Thyroid gland (tissue), 4 donors: Measurements from ENCODE around the gene OR1I1. TPM values are rescaled to one million over a fixed set of nuclear protein-coding genes. Genes with fewer than 3 reads are reported as not detected.

Experiments used
- DNase-seq, 2 donors: peaks; one replicate each; pipeline ENCODE4 v3.0.0-alpha.2; 2019
- H3K27ac ChIP-seq, 3 donors: fragments of 200-600 bp; sonication (generic); 1 replicate in 2 of 3; 2 replicates in 1 of 3; pipeline ENCODE4 v1.5.1; 2016 to 2019; ENCODE audit warnings: mild to moderate bottlenecking in 1 of 3, moderate library complexity in 1 of 3
- H3K27me3 ChIP-seq: fragments of 200-600 bp; sonication (generic); one replicate; pipeline ENCODE4 v1.5.1; 2019
- H3K36me3 ChIP-seq, 2 donors: fragments of 200-600 bp; sonication (generic); one replicate each; pipeline ENCODE4 v1.5.1; 2016 to 2019
- H3K4me1 ChIP-seq, 2 donors: fragments of 200-600 bp; sonication (generic); one replicate each; pipeline ENCODE4 v1.5.1; 2017 to 2019
- H3K4me3 ChIP-seq, 3 donors: fragments of 200-600 bp; sonication (generic); replicated peaks in 1 of 3; 1 replicate in 2 of 3; 2 replicates in 1 of 3; pipeline ENCODE4 v1.5.1; 2016; ENCODE audit warnings: mild to moderate bottlenecking in 1 of 3
- H3K9me3 ChIP-seq: fragments of 200-600 bp; sonication (generic); one replicate; pipeline ENCODE4 v1.5.1; 2017
- POLR2A ChIP-seq, 2 donors: fragments of 450-650 bp; IDR thresholded peaks; one replicate each; pipeline ENCODE4 v1.6.1; 2017; ENCODE audit warnings: antibody characterized with exemption in 2 of 2, mild to moderate bottlenecking in 2 of 2, moderate library complexity in 1 of 2
- WGBS, 2 donors: methylation state at CpG; one replicate each; pipeline ENCODE4 v1.1.5; 2017; 5-methylcytosine and 5-hydroxymethylcytosine counted together
- intact Hi-C: fragments of 100-400 bp; cut with DNase I; formaldehyde crosslinking; loops from one replicate; pipeline ENCODE4 v1.15.1; 2023
- total RNA-seq, 4 donors: library from RNA; depleted of rRNA; stranded (reverse); fragments of >200 nt; gene quantifications; one replicate each; pipeline ENCODE4 v1.2.3, GENCODE V29; 2016
- TF ChIP-seq, protein P1 (sequence below), 6 experiments: fragments of 200-600 bp in 3 of 6; fragments of 450-650 bp in 3 of 6; sonication (generic) in 3 of 6; IDR thresholded peaks; one replicate each; pipeline ENCODE4 v1.5.1; 2016 to 2019; ENCODE audit warnings: antibody characterized with exemption in 6 of 6, mild to moderate bottlenecking in 2 of 6, inconsistent platforms in 1 of 6, moderate library complexity in 1 of 6

Gene OR1I1, protein sequence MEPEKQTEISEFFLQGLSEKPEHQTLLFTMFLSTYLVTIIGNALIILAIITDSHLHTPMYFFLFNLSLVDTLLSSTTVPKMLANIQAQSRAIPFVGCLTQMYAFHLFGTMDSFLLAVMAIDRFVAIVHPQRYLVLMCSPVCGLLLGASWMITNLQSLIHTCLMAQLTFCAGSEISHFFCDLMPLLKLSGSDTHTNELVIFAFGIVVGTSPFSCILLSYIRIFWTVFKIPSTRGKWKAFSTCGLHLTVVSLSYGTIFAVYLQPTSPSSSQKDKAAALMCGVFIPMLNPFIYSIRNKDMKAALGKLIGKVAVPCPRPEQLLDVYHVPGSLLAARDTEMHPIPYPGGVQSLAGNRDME
- not detected for total RNA-seq

DNA sequence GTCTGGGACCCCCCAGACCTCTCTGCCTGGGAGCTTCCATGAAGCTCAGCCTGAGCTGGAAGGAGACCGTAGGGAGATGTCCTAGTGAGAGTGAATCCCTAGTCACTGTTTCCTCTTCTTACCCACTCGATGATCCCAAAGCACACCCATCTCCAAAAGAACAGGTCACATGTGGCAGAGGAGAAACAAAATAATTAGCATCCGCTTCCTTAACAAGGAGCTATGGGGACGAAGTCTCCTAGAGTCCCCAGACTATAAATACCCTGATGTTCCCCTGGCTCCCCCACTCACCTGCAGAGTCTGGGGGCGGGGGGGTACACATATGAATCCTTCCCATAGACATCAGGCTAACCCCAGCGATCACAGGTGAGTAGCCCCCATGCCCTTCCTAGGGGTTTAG lies at the start of gene OR1I1:
Gene OR1I1 (plus strand): TSS at position 301 of the 400 bp plus-strand sequence. CDS start 4,855 bp downstream, outside the sequence.
- H3K27ac ChIP-seq, result no peak within 1 kb of the TSS
- no peaks in the 10 kb centered on the region for H3K9me3 ChIP-seq
- H3K27me3 ChIP-seq, result no peaks in the 10 kb centered on the region
- 64 to 70% methylated on average over 6 of the region's 6 CpGs for WGBS, 2 donors
- DNase-seq, result no peak
- intact Hi-C loops, result no loop called here
- TF ChIP-seq POLR2A (IDR thresholded peaks at IDR 0.05), result no peak
- H3K36me3 ChIP-seq, result no peaks in the 10 kb centered on the region
- H3K4me3 ChIP-seq, result no peak within 1 kb of the TSS
- no peaks in the 10 kb centered on the region for H3K4me1 ChIP-seq

DNA sequence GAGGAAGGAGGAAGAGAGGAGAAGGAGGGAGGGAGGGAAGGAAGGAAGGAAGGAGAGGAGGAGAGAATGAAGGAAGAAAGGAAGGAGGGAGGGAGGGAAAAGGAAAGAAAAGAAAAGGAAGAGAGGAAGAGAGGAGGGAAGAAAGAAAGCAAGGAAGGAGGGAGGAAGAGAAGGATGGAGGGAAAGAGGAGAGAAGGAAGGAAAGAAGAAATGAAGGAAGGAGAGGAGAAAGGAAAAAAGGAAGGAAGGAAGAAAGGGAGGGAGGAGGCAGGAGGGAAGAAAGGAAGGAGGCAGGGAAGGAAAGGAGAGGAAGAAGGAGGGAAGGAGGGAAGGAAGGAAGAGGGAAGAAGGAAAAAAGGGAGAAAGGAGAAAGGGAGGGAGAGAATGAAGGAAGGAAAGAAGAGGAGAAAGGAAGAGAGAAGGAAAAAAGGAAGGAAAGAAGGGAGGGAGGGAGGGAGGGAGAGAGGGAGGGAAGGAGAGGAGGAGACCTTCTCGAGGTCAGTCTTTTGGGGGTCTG lies 46.2 kb upstream of the OR1I1 start:
- Histone ChIP-seq H3K4me1 (no peaks in the 10 kb centered on the region), H3K27me3 (no peaks in the 10 kb centered on the region), H3K9me3 (no peaks in the 10 kb centered on the region), H3K36me3 (no peaks in the 10 kb centered on the region), H3K27ac (no peak overlapping the region), H3K4me3 (no peak overlapping the region)
- WGBS, 2 donors, result 52 to 63% methylated on average over 1 of the region's 1 CpG
- TF ChIP-seq POLR2A (IDR thresholded peaks at IDR 0.05), result no peak
- TF ChIP-seq, protein P1, sequence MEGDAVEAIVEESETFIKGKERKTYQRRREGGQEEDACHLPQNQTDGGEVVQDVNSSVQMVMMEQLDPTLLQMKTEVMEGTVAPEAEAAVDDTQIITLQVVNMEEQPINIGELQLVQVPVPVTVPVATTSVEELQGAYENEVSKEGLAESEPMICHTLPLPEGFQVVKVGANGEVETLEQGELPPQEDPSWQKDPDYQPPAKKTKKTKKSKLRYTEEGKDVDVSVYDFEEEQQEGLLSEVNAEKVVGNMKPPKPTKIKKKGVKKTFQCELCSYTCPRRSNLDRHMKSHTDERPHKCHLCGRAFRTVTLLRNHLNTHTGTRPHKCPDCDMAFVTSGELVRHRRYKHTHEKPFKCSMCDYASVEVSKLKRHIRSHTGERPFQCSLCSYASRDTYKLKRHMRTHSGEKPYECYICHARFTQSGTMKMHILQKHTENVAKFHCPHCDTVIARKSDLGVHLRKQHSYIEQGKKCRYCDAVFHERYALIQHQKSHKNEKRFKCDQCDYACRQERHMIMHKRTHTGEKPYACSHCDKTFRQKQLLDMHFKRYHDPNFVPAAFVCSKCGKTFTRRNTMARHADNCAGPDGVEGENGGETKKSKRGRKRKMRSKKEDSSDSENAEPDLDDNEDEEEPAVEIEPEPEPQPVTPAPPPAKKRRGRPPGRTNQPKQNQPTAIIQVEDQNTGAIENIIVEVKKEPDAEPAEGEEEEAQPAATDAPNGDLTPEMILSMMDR (IDR thresholded peaks at IDR 0.05), result no peak
- intact Hi-C loops, result no loop called here
- DNase-seq, result no peak

DNA sequence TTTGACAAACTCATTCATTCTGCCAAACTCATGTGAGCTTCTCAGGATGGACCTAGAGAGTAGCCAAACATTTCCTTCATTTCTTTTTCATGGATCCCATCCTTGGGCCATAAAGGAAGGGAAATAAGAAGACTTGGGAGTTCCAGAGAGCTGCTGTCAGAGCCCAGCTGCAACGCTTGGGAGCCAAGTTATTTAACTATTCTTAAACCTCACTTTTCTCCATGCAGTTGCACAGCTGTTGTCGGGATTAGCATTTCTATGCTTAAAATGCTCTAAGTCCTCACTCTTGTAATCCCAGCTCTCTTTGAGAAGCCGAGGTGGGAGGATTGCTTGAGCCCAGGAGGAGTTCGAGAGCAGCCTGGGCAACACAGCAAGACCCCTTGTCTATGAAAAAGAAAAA lies 44.4 kb upstream of the OR1I1 start:
- WGBS, 2 donors, result 48 to 58% methylated on average over 4 of the region's 4 CpGs
- no peak for TF ChIP-seq POLR2A (IDR thresholded peaks at IDR 0.05)
- TF ChIP-seq, protein P1 (IDR thresholded peaks at IDR 0.05), result no peak
- no peak overlapping the region for H3K27ac ChIP-seq
- H3K36me3 ChIP-seq, result no peaks in the 10 kb centered on the region
- no peaks in the 10 kb centered on the region for H3K9me3 ChIP-seq
- no peaks in the 10 kb centered on the region for H3K27me3 ChIP-seq
- no peak for DNase-seq
- H3K4me3 ChIP-seq, result no peak overlapping the region
- H3K4me1 ChIP-seq, result no peaks in the 10 kb centered on the region
- intact Hi-C loops, result no loop called here

DNA sequence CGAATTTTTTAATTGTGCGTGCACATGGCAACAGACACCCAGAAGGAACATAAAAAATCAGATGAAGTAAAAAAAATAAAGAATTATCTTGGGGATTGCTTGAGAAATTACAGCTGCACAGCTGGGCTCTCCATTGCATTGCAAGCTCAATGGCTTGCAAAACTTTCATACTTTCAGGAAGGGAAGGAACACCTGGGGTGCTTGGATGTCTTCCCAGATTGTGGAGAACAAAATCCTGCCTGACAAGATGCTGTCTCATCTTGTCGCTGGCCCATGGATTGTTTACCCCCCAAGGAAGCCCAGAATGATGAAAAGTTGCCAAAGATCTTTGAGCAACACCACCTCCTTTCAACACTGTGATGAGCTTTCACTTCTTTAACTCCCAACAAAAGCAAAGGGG lies 43.7 kb upstream of the OR1I1 start:
- H3K4me1 ChIP-seq, result no peaks in the 10 kb centered on the region
- WGBS, 2 donors, result 76 to 82% methylated on average over 3 of the region's 3 CpGs
- H3K4me3 ChIP-seq, result no peak overlapping the region
- DNase-seq, result no peak
- intact Hi-C loops, result no loop called here
- H3K27me3 ChIP-seq, result no peaks in the 10 kb centered on the region
- TF ChIP-seq, protein P1 (IDR thresholded peaks at IDR 0.05), result no peak
- no peak for TF ChIP-seq POLR2A (IDR thresholded peaks at IDR 0.05)
- H3K27ac ChIP-seq, result no peak overlapping the region
- H3K36me3 ChIP-seq, result no peaks in the 10 kb centered on the region
- H3K9me3 ChIP-seq, result no peaks in the 10 kb centered on the region

DNA sequence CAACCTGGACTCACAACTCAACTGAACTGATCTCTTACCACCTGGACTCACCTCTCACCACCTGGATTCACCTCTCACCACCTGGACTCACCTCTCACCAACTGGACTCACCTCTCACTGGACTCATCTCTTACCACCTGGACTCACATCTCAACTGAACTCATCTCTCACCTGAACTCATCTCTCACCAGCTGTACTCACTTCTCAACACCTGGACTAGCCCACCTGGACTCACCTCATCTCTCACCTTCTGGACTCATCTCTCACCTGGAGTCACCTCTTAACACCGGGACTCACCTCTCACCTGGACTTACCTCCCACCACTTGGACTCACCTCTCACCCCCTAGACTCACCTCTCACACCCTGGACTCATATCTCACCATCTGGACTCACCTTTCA lies 40.0 kb upstream of the OR1I1 start:
- no peak for DNase-seq
- Histone ChIP-seq H3K9me3 (no peaks in the 10 kb centered on the region), H3K4me1 (no peaks in the 10 kb centered on the region), H3K36me3 (no peaks in the 10 kb centered on the region), H3K4me3 (no peak overlapping the region), H3K27me3 (no peaks in the 10 kb centered on the region), H3K27ac (no peak overlapping the region)
- TF ChIP-seq POLR2A (IDR thresholded peaks at IDR 0.05), result no peak
- TF ChIP-seq, protein P1 (IDR thresholded peaks at IDR 0.05), result no peak
- 59 to 72% methylated on average over 1 of the region's 1 CpG for WGBS, 2 donors
- intact Hi-C loops, result no loop called here
